ENCODE measurements around the gene CD44.

Gene CD44

DNA sequence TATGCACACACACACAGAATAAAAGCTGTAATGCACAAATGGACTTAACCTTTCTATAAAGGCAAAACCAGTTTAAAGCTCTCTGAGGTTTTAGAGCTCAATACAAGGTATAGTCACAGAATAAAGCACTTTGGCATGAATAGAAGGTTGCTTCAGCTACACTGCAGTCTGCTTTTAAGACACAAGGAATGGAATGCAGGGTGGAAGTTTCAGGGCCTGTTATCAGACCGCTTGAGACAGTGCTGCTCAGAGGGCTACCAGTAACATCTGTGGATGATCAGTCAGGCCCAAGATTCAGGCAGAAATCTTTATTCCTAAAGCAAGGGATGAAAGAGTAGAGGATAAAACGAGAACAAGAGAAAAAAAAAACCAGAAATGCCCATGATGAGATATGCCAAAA is 46.7 kb downstream of the CD44 start:
- H4K20me1 ChIP-seq (ENCODE audit: insufficient read depth, low read length), result no peaks in the 10 kb centered on the region
- DNase-seq (no peak), ATAC-seq (ENCODE audit: insufficient read depth, low read depth) (no peak)
- H3K27ac ChIP-seq (ENCODE audit: low read length), result no peak overlapping the region
- no peaks in the 10 kb centered on the region for H3K79me2 ChIP-seq (ENCODE audit: insufficient read depth, low read length)
- H2AFZ ChIP-seq (ENCODE audit: low read depth, low read length), result no peak overlapping the region
- H3K4me2 ChIP-seq (ENCODE audit: insufficient read depth, low read length), result no peak overlapping the region
- no peaks in the 10 kb centered on the region for H3K4me1 ChIP-seq (ENCODE audit: insufficient read depth, low read length)
- peaks cover 51% of the 10 kb centered on the region for H3K36me3 ChIP-seq (ENCODE audit: insufficient read depth, low read length)
- TF ChIP-seq, protein P1, sequence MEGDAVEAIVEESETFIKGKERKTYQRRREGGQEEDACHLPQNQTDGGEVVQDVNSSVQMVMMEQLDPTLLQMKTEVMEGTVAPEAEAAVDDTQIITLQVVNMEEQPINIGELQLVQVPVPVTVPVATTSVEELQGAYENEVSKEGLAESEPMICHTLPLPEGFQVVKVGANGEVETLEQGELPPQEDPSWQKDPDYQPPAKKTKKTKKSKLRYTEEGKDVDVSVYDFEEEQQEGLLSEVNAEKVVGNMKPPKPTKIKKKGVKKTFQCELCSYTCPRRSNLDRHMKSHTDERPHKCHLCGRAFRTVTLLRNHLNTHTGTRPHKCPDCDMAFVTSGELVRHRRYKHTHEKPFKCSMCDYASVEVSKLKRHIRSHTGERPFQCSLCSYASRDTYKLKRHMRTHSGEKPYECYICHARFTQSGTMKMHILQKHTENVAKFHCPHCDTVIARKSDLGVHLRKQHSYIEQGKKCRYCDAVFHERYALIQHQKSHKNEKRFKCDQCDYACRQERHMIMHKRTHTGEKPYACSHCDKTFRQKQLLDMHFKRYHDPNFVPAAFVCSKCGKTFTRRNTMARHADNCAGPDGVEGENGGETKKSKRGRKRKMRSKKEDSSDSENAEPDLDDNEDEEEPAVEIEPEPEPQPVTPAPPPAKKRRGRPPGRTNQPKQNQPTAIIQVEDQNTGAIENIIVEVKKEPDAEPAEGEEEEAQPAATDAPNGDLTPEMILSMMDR (IDR thresholded peaks at IDR 0.05; ENCODE audit: borderline replicate concordance, extremely low read depth, low read length, poor library complexity, severe bottlenecking), result no peak
- TF ChIP-seq EZH2 (IDR thresholded peaks at IDR 0.05; ENCODE audit: borderline replicate concordance, low read depth, low read length, severe bottlenecking), result no peak
- H3K9me3 ChIP-seq (ENCODE audit: insufficient read depth, low read length, severe bottlenecking), result no peaks in the 10 kb centered on the region
- no peak overlapping the region for H3K4me3 ChIP-seq (ENCODE audit: low read depth in 1 of 2, low read length in 2 of 2)
- H3K27me3 ChIP-seq (ENCODE audit: insufficient read depth, low read length, poor library complexity), result no peaks in the 10 kb centered on the region
- H3K9ac ChIP-seq (ENCODE audit: low read depth, low read length), result no peak overlapping the region

DNA sequence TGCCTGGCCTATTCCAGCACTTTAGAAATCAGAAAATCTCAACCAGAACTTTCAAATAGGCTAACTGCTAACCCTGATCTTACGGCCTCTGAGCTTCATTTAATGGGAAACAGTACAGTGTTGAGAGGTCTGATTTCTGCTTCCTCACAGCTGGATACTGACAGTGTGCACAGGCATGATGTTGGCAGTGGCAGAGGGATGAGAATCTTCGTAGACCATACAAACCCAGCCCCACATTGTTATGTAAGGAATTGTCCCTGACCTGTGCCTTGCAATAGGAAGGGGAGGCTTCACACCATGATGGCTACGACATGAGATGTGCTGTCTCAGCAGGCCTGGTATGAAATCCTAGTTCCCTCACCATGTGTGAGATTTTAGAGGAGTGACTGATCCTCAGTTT is 49.0 kb downstream of the CD44 start:
- Histone ChIP-seq H3K4me3 (ENCODE audit: low read depth in 1 of 2, low read length in 2 of 2) (no peak overlapping the region), H3K79me2 (ENCODE audit: insufficient read depth, low read length) (no peaks in the 10 kb centered on the region), H3K9me3 (ENCODE audit: insufficient read depth, low read length, severe bottlenecking) (no peaks in the 10 kb centered on the region), H2AFZ (ENCODE audit: low read depth, low read length) (no peak overlapping the region), H4K20me1 (ENCODE audit: insufficient read depth, low read length) (no peaks in the 10 kb centered on the region), H3K4me1 (ENCODE audit: insufficient read depth, low read length) (no peaks in the 10 kb centered on the region), H3K27ac (ENCODE audit: low read length) (no peak overlapping the region), H3K4me2 (ENCODE audit: insufficient read depth, low read length) (no peak overlapping the region), H3K9ac (ENCODE audit: low read depth, low read length) (no peak overlapping the region), H3K36me3 (ENCODE audit: insufficient read depth, low read length) (peaks cover 56% of the 10 kb centered on the region), H3K27me3 (ENCODE audit: insufficient read depth, low read length, poor library complexity) (no peaks in the 10 kb centered on the region)
- TF ChIP-seq, protein P1 (IDR thresholded peaks at IDR 0.05; ENCODE audit: borderline replicate concordance, extremely low read depth, low read length, poor library complexity, severe bottlenecking), result no peak
- TF ChIP-seq EZH2 (IDR thresholded peaks at IDR 0.05; ENCODE audit: borderline replicate concordance, low read depth, low read length, severe bottlenecking), result no peak
- ATAC-seq (ENCODE audit: insufficient read depth, low read depth), result no peak
- no peak for DNase-seq

DNA sequence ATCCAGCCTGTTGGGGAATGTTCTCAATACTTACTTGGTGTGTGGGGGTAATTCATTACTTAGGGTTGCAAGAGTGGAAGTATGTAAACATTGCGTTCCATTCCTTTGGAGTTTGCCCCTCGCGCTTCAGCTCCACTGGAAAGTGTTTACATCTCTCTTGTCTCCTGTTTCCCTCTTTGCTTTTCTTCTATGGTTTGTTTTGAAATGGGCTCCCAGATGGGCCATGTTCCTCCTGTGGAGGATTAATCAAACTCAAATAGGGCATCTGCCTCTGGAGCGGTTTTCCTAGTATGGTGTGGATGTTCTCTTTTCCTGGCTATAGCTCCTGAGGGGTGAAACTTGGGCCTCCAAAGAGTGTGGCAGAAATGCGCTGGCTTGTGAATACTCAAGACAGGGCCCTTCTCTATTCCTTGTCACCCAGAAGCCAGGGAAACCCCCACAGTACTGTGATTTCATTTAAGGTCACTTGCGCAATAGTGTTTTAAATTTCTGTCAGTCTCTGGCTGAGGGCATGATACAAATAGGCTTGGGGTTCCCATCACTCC is 51.9 kb downstream of the CD44 start:
- Histone ChIP-seq H3K9ac (ENCODE audit: low read depth, low read length) (no peak overlapping the region), H3K27ac (ENCODE audit: low read length) (no peak overlapping the region), H3K9me3 (ENCODE audit: insufficient read depth, low read length, severe bottlenecking) (no peaks in the 10 kb centered on the region), H3K79me2 (ENCODE audit: insufficient read depth, low read length) (no peaks in the 10 kb centered on the region), H3K4me3 (ENCODE audit: low read depth in 1 of 2, low read length in 2 of 2) (no peak overlapping the region), H3K27me3 (ENCODE audit: insufficient read depth, low read length, poor library complexity) (no peaks in the 10 kb centered on the region), H3K4me2 (ENCODE audit: insufficient read depth, low read length) (no peak overlapping the region), H2AFZ (ENCODE audit: low read depth, low read length) (no peak overlapping the region), H4K20me1 (ENCODE audit: insufficient read depth, low read length) (no peaks in the 10 kb centered on the region), H3K36me3 (ENCODE audit: insufficient read depth, low read length) (peaks cover 60% of the 10 kb centered on the region), H3K4me1 (ENCODE audit: insufficient read depth, low read length) (no peaks in the 10 kb centered on the region)
- no peak for ATAC-seq (ENCODE audit: insufficient read depth, low read depth)
- TF ChIP-seq EZH2 (IDR thresholded peaks at IDR 0.05; ENCODE audit: borderline replicate concordance, low read depth, low read length, severe bottlenecking), result no peak
- TF ChIP-seq, protein P1 (IDR thresholded peaks at IDR 0.05; ENCODE audit: borderline replicate concordance, extremely low read depth, low read length, poor library complexity, severe bottlenecking), result no peak
- no peak for DNase-seq

DNA sequence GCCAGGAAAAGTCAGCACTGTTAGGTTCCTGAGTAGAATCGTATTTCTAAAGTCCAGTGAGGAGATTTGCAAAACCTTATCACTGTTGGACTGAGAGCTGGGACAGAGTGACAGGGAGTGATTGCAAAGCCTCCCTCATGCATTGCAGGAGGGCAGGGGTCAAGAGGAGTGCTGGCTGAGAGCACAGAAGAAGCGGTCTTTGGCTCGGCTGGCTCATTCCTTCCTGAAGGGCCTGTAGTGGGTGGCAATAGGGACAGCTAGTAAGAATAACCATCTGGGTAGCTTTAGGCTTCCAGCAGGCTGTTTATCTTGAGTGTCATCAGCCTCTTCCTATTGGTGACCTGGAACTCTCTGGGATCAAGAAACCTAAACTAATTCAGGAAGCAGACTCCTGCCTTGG is 53.4 kb downstream of the CD44 start:
- ATAC-seq (ENCODE audit: insufficient read depth, low read depth) (no peak), DNase-seq (no peak)
- TF ChIP-seq, protein P1 (IDR thresholded peaks at IDR 0.05; ENCODE audit: borderline replicate concordance, extremely low read depth, low read length, poor library complexity, severe bottlenecking), result no peak
- TF ChIP-seq EZH2 (IDR thresholded peaks at IDR 0.05; ENCODE audit: borderline replicate concordance, low read depth, low read length, severe bottlenecking), result no peak
- H3K36me3 ChIP-seq (ENCODE audit: insufficient read depth, low read length), result peaks cover 71% of the 10 kb centered on the region
- no peak overlapping the region for H3K27ac ChIP-seq (ENCODE audit: low read length)
- H3K4me1 ChIP-seq (ENCODE audit: insufficient read depth, low read length), result no peaks in the 10 kb centered on the region
- H3K9ac ChIP-seq (ENCODE audit: low read depth, low read length), result no peak overlapping the region
- H4K20me1 ChIP-seq (ENCODE audit: insufficient read depth, low read length), result no peaks in the 10 kb centered on the region
- H3K4me3 ChIP-seq (ENCODE audit: low read depth in 1 of 2, low read length in 2 of 2), result no peak overlapping the region
- H3K79me2 ChIP-seq (ENCODE audit: insufficient read depth, low read length), result no peaks in the 10 kb centered on the region
- H2AFZ ChIP-seq (ENCODE audit: low read depth, low read length), result no peak overlapping the region
- no peaks in the 10 kb centered on the region for H3K27me3 ChIP-seq (ENCODE audit: insufficient read depth, low read length, poor library complexity)
- H3K4me2 ChIP-seq (ENCODE audit: insufficient read depth, low read length), result no peak overlapping the region
- no peaks in the 10 kb centered on the region for H3K9me3 ChIP-seq (ENCODE audit: insufficient read depth, low read length, severe bottlenecking)

Measured in DND-41 (cell line).